IMR-90 (cell line): ENCODE results near the gene ARF3. TPM values are rescaled to one million over a fixed set of nuclear protein-coding genes. Genes with fewer than 3 reads are reported as not detected.
A peak's percentile ranks its signal among the peaks of the same experiment; 100 is the strongest.

Source experiments
- ATAC-seq: fragments of 200-7000 bp; cut with Tn5 transposase; 2 replicates; pipeline ENCODE4 v1.9.1; 2020; ENCODE audit warnings: low read depth, mild to moderate bottlenecking, moderate library complexity
- BruUV-seq: library from RNA; stranded (reverse); fragments of 400-500 nt; replicated peaks from 2 replicates; lab custom pipeline; 2021; lab: Mats Ljungman, UMichigan
- CTCF ChIA-PET: fragments of 300-600 bp; formaldehyde crosslinking; extraction: SDS; loops from one replicate; lab custom pipeline; 2021; ENCODE audit warnings: antibody characterized with exemption; lab: Yijun Ruan, JAX
- POLR2A ChIA-PET: fragments of 300-600 bp; sonication (Branson Sonifier 250); formaldehyde crosslinking; loops from one replicate; lab custom pipeline; 2022; ENCODE audit warnings: antibody characterized with exemption; ENCODE audit not compliant: unreplicated experiment; lab: Charles Lee
- DNase-seq: peaks from one replicate; pipeline ENCODE4 v3.0.0; 2013
- H2AFZ ChIP-seq: replicated peaks from 2 replicates; pipeline ENCODE3; 2013; ENCODE audit warnings: low read length, mild to moderate bottlenecking; ENCODE audit not compliant: poor library complexity
- H2AK5ac ChIP-seq: 2 replicates; pipeline ENCODE4 v1.6.1; 2013; ENCODE audit warnings: low read depth, low read length, inconsistent platforms
- H2AK9ac ChIP-seq: replicated peaks from 2 replicates; pipeline ENCODE3; 2013; ENCODE audit warnings: mild to moderate bottlenecking, low read depth, low read length, moderate library complexity; ENCODE audit not compliant: poor library complexity
- H2BK120ac ChIP-seq: 2 replicates; pipeline ENCODE4 v1.6.1; 2013; ENCODE audit warnings: low read depth, low read length, inconsistent platforms
- H2BK15ac ChIP-seq: 3 replicates; pipeline ENCODE4 v1.6.1; 2013; ENCODE audit warnings: low read depth, low read length, inconsistent platforms
- H2BK20ac ChIP-seq: 2 replicates; pipeline ENCODE4 v1.6.1; 2013; ENCODE audit warnings: low read depth, mild to moderate bottlenecking, inconsistent platforms, low read length, moderate library complexity
- H2BK5ac ChIP-seq: 2 replicates; pipeline ENCODE4 v1.6.1; 2013; ENCODE audit warnings: mild to moderate bottlenecking, low read depth, low read length, inconsistent platforms; ENCODE audit not compliant: poor library complexity, severe bottlenecking
- H3K14ac ChIP-seq: replicated peaks from 2 replicates; pipeline ENCODE4 v1.6.1; 2013; ENCODE audit warnings: low read depth, low read length, inconsistent platforms
- H3K18ac ChIP-seq: 2 replicates; pipeline ENCODE4 v1.6.1; 2013; ENCODE audit warnings: low read depth, low read length, control low read depth
- H3K23ac ChIP-seq: 2 replicates; pipeline ENCODE4 v1.6.1; 2013; ENCODE audit warnings: low read depth, low read length, inconsistent platforms
- H3K27ac ChIP-seq: 2 replicates; pipeline ENCODE4 v1.5.1; 2013; ENCODE audit warnings: mild to moderate bottlenecking, control low read depth, low read length; ENCODE audit not compliant: insufficient read depth
- H3K27me3 ChIP-seq: 2 replicates; pipeline ENCODE4 v1.6.1; 2013; ENCODE audit warnings: low read length; ENCODE audit not compliant: control insufficient read depth, insufficient read depth
- H3K36me3 ChIP-seq: 2 replicates; pipeline ENCODE4 v1.6.1; 2013; ENCODE audit warnings: low read length, mixed read lengths; ENCODE audit not compliant: control insufficient read depth, insufficient read depth
- H3K4ac ChIP-seq: 2 replicates; pipeline ENCODE4 v1.6.1; 2013; ENCODE audit warnings: low read depth, low read length, inconsistent platforms
- H3K4me1 ChIP-seq: 2 replicates; pipeline ENCODE4 v1.6.1; 2013; ENCODE audit warnings: low read length, mixed read lengths; ENCODE audit not compliant: control insufficient read depth, insufficient read depth
- H3K4me2 ChIP-seq: 2 replicates; pipeline ENCODE4 v1.6.1; 2013; ENCODE audit warnings: low read depth, mild to moderate bottlenecking, control low read depth, low read length, moderate library complexity
- H3K4me3 ChIP-seq: 2 replicates; pipeline ENCODE4 v1.5.1; 2013; ENCODE audit warnings: low read depth, mild to moderate bottlenecking, control low read depth, low read length, moderate library complexity; ENCODE audit not compliant: insufficient read depth
- H3K56ac ChIP-seq: 2 replicates; pipeline ENCODE4 v1.6.1; 2013; ENCODE audit warnings: low read length, inconsistent platforms; ENCODE audit not compliant: insufficient read depth; ENCODE audit errors: extremely low read depth
- H3K79me1 ChIP-seq, 2 experiments: 2 replicates each; pipeline ENCODE4 v1.6.1; 2013; ENCODE audit warnings: low read length in 2 of 2, inconsistent platforms in 1 of 2, low read depth in 1 of 2
- H3K9ac ChIP-seq: 2 replicates; pipeline ENCODE4 v1.6.1; 2013; ENCODE audit warnings: low read depth, low read length, control low read depth
- H3K9me1 ChIP-seq: 2 replicates; pipeline ENCODE4 v1.6.1; 2013; ENCODE audit warnings: low read length, inconsistent platforms; ENCODE audit not compliant: insufficient read depth
- H3K9me3 ChIP-seq: 2 replicates; pipeline ENCODE4 v1.6.1; 2013; ENCODE audit warnings: low read length; ENCODE audit not compliant: control insufficient read depth, insufficient read depth
- H4K20me1 ChIP-seq: 2 replicates; pipeline ENCODE4 v1.6.1; 2013; ENCODE audit warnings: low read length, inconsistent platforms; ENCODE audit not compliant: insufficient read depth
- H4K5ac ChIP-seq: 2 replicates; pipeline ENCODE4 v1.6.1; 2013; ENCODE audit warnings: mild to moderate bottlenecking, low read depth, low read length, control low read depth
- H4K8ac ChIP-seq, 2 experiments: 2 replicates each; pipeline ENCODE4 v1.6.1; 2013; ENCODE audit warnings: low read depth in 2 of 2, low read length in 2 of 2, control low read depth in 1 of 2, inconsistent platforms in 1 of 2
- H4K91ac ChIP-seq: 2 replicates; pipeline ENCODE4 v1.6.1; 2013; ENCODE audit warnings: low read depth, low read length, inconsistent platforms; ENCODE audit not compliant: insufficient read depth
- BHLHE40 ChIP-seq: fragments of 150-350 bp; IDR thresholded peaks from 2 replicates; pipeline ENCODE4 v1.6.1; 2016; ENCODE audit warnings: mild to moderate bottlenecking, low read depth, low read length
- MAFK ChIP-seq: IDR thresholded peaks from 2 replicates; pipeline ENCODE4 v1.6.1; 2012; ENCODE audit warnings: low read depth, low read length, improper control_type of control experiment
- NFE2L2 ChIP-seq: fragments of 150-350 bp; IDR thresholded peaks from 2 replicates; pipeline ENCODE4 v1.6.1; 2016; ENCODE audit warnings: low read depth, mild to moderate bottlenecking, low read length
- WGBS, 2 experiments: methylation state at CpG; one replicate each; pipeline versions ENCODE4 v1.1.5 to v1.1.7; 2013; ENCODE audit warnings: missing lambda C conversion rate in 2 of 2; ENCODE audit not compliant: insufficient read length in 1 of 2; ENCODE audit errors: extremely low coverage in 2 of 2; 5-methylcytosine and 5-hydroxymethylcytosine counted together
- dilution Hi-C: fragments of 300-500 bp; cut with HindIII; formaldehyde crosslinking; loops from one replicate; pipeline ENCODE4 v1.14.3; 2018; ENCODE audit warnings: low sequenced_read_pairs; ENCODE audit not compliant: unreplicated experiment
- in situ Hi-C: fragments of 300-500 bp; cut with MboI; formaldehyde crosslinking; loops from 3 replicates; pipeline ENCODE4 v1.14.3; 2019; ENCODE audit warnings: low sequenced_read_pairs, inconsistent platforms, mixed read lengths
- intact Hi-C: fragments of 100-400 bp; cut with micrococcal nuclease; formaldehyde crosslinking; loops from 2 replicates; pipeline ENCODE4 v1.10.0; 2022
- polyA plus RNA-seq, 3 experiments: library from polyadenylated mRNA; depleted of rRNA; stranded (reverse); fragments of >200 nt; gene quantifications; 2 replicates each; pipeline ENCODE4 v1.2.3, GENCODE V29; 2012; ENCODE audit warnings: low replicate concordance in 1 of 3
- total RNA-seq: library from RNA; depleted of rRNA; stranded (reverse); fragments of >200 nt; gene quantifications from 2 replicates; pipeline ENCODE4 v1.2.3, GENCODE V29; 2012

The ARF3 gene
- total and polyA plus RNA-seq, 2 of the 4 experiments (the other 2 are of a cell fraction): 97.7 to 198 TPM

- no peak overlapping the region for H4K5ac ChIP-seq
- no peak overlapping the region for H3K9ac ChIP-seq
- dilution Hi-C loops (no loop called here), intact Hi-C loops (no loop called here), in situ Hi-C loops (no loop called here)
- H3K36me3 ChIP-seq: no peaks in the 10 kb centered on the region
- H2AFZ ChIP-seq: no peak overlapping the region
- no peaks in the 10 kb centered on the region for H3K9me3 ChIP-seq
- H2AK5ac ChIP-seq: no peak overlapping the region
- ATAC-seq: peak; percentile 44; the same call in 1 of the 2 replicates
- H3K4me3 ChIP-seq: no peak overlapping the region
- H3K27me3 ChIP-seq: peaks cover 2% of the 10 kb centered on the region
- ChIA-PET CTCF (interaction anchor here (0.7 to 2.0 kb wide), 4 partner anchors 10 to 84 kb away, joined by 3 to 8 read pairs (median 3); no protein-coding TSS in a partner anchor), POLR2A (no interaction called here)
- no peak overlapping the region for H2BK15ac ChIP-seq
- no TSS peak for BruUV-seq
- no peak overlapping the region for H4K8ac ChIP-seq
- H3K27ac ChIP-seq: no peak overlapping the region
- H2AK9ac ChIP-seq: no peak overlapping the region
- H4K91ac ChIP-seq: no peak overlapping the region
- TF ChIP-seq NFE2L2 (no peak), MAFK (no peak), BHLHE40 (no peak)
- no peak overlapping the region for H3K4me2 ChIP-seq
- DNase-seq: peak; percentile 52
- no peak overlapping the region for H2BK5ac ChIP-seq
- no peak overlapping the region for H3K4ac ChIP-seq
- no peak overlapping the region for H2BK20ac ChIP-seq
- H3K23ac ChIP-seq: no peak overlapping the region
- no CpG with 5 or more reads among the region's 2 CpGs for WGBS, 2 experiments
- no peaks in the 10 kb centered on the region for H3K79me1 ChIP-seq
- no peak overlapping the region for H3K14ac ChIP-seq
- H2BK120ac ChIP-seq: no peak overlapping the region
- no peak overlapping the region for H3K56ac ChIP-seq
- H3K9me1 ChIP-seq: no peaks in the 10 kb centered on the region
- H3K18ac ChIP-seq: no peak overlapping the region
- no peaks in the 10 kb centered on the region for H4K20me1 ChIP-seq
- H3K4me1 ChIP-seq: no peaks in the 10 kb centered on the region; the same call in 1 of the 2 replicates
Measured at GRCh38 chr12:48901278-48901677, 56.0 kb downstream of the ARF3 start.
